HepG2 (cell line): ENCODE results near the gene TTLL4. TPM values are rescaled to one million over a fixed set of nuclear protein-coding genes. Genes with fewer than 3 reads are reported as not detected.
A peak's percentile ranks its signal among the peaks of the same experiment; 100 is the strongest.

Source experiments
- ASH2L ChIP-seq: fragments of 300-600, 200-600 bp; sonication (generic); IDR thresholded peaks from 2 replicates; pipeline ENCODE4 v1.7.0; 2017; ENCODE audit warnings: low read depth, mild to moderate bottlenecking, moderate library complexity, mixed read lengths, low read length; ENCODE audit not compliant: insufficient read length
- ATF4 ChIP-seq, 2 experiments: fragments of 450-650 bp in 1 of 2; sonication (generic) in 1 of 2; formaldehyde crosslinking; IDR thresholded peaks; 2 replicates each; pipeline versions ENCODE4 v1.5.0 to v1.8.0; 2020 to 2022; ENCODE audit warnings: mild to moderate bottlenecking in 1 of 2, missing genetic modification reagents in 1 of 2
- CBX2 ChIP-seq, 2 experiments: fragments of 200-600 bp in 1 of 2; sonication (generic); formaldehyde crosslinking in 1 of 2; IDR thresholded peaks; 2 replicates each; pipeline versions ENCODE4 v1.7.0 to v1.8.1; 2018 to 2022; ENCODE audit warnings: low read depth in 2 of 2, low read length in 1 of 2, mild to moderate bottlenecking in 1 of 2, missing genetic modification reagents in 1 of 2
- ELF1 ChIP-seq: sonication (generic); formaldehyde crosslinking; IDR thresholded peaks from 2 replicates; pipeline ENCODE4 v1.4.0; 2020; ENCODE audit warnings: missing genetic modification reagents
- GATAD2A ChIP-seq: IDR thresholded peaks from 2 replicates; pipeline ENCODE4 v1.6.1; 2016
- MAFK ChIP-seq, 2 experiments: IDR thresholded peaks in 1 of 2; conservative IDR thresholded peaks in 1 of 2; 2 replicates each; pipeline ENCODE4 v1.6.1; 2011; ENCODE audit warnings: improper control_type of control experiment in 2 of 2, low read length in 2 of 2
- MIER3 ChIP-seq: IDR thresholded peaks from 2 replicates; pipeline ENCODE4 v1.6.1; 2016; ENCODE audit warnings: missing compliant biosample characterization, borderline replicate concordance
- NFYB ChIP-seq: sonication (generic); formaldehyde crosslinking; IDR thresholded peaks from 2 replicates; pipeline ENCODE4 v1.4.0; 2020; ENCODE audit warnings: missing genetic modification reagents
- SALL2 ChIP-seq: sonication (generic); formaldehyde crosslinking; IDR thresholded peaks from 2 replicates; pipeline ENCODE4 v1.8.1; 2023; ENCODE audit warnings: mild to moderate bottlenecking, missing genetic modification reagents, inconsistent platforms
- STAG1 ChIP-seq: sonication (generic); formaldehyde crosslinking; IDR thresholded peaks from 2 replicates; pipeline ENCODE4 v1.4.0; 2020; ENCODE audit warnings: missing genetic modification reagents
- ZEB1 ChIP-seq: IDR thresholded peaks from 2 replicates; pipeline ENCODE4 v1.6.1; 2012; ENCODE audit warnings: mild to moderate bottlenecking, low read depth, inconsistent platforms; ENCODE audit not compliant: insufficient replicate concordance
- ZNF414 ChIP-seq: sonication (generic); formaldehyde crosslinking; IDR thresholded peaks from 2 replicates; pipeline ENCODE4 v1.5.0; 2020; ENCODE audit warnings: missing genetic modification reagents
- ZNF430 ChIP-seq: sonication (generic); formaldehyde crosslinking; IDR thresholded peaks from 2 replicates; pipeline ENCODE4 v1.9.0; 2021; ENCODE audit warnings: mild to moderate bottlenecking, missing genetic modification reagents
- ZNF441 ChIP-seq: sonication (generic); formaldehyde crosslinking; IDR thresholded peaks from 2 replicates; pipeline ENCODE4 v1.7.0; 2021; ENCODE audit warnings: missing genetic modification reagents, borderline replicate concordance
- ZNF670 ChIP-seq: sonication (generic); formaldehyde crosslinking; IDR thresholded peaks from 2 replicates; pipeline ENCODE4 v1.8.0; 2022; ENCODE audit warnings: mild to moderate bottlenecking, missing genetic modification reagents, borderline replicate concordance
- ZNF710 ChIP-seq: sonication (generic); formaldehyde crosslinking; IDR thresholded peaks from 2 replicates; pipeline ENCODE4 v1.5.0; 2020; ENCODE audit warnings: mild to moderate bottlenecking, missing genetic modification reagents, borderline replicate concordance
- ZNF746 ChIP-seq: sonication (generic); formaldehyde crosslinking; IDR thresholded peaks from 2 replicates; pipeline ENCODE4 v1.8.0; 2022; ENCODE audit warnings: mild to moderate bottlenecking, missing genetic modification reagents
- ZSCAN5A ChIP-seq: sonication (generic); formaldehyde crosslinking; IDR thresholded peaks from 2 replicates; pipeline ENCODE4 v1.8.0; 2022; ENCODE audit warnings: mild to moderate bottlenecking, missing genetic modification reagents, borderline replicate concordance
- polyA plus RNA-seq, 8 experiments: library from polyadenylated mRNA; depleted of rRNA in 3 of 8; stranded (reverse) in 7 of 8; unstranded in 1 of 8; fragments of >200 nt; fragmentation: Illumina TruSeq in 4 of 8; extraction: Trizol in 4 of 8; gene quantifications; 2 replicates each; pipeline versions ENCODE4 v1.2.1 to v1.2.3, GENCODE V29; 2011 to 2016; ENCODE audit warnings: low read depth in 4 of 8, missing spikeins in 1 of 8, mixed read lengths in 1 of 8; ENCODE audit not compliant: insufficient read depth in 1 of 8
- total RNA-seq, 5 experiments: library from RNA; depleted of rRNA; stranded (reverse); fragments of >200 nt; fragmentation: Illumina TruSeq; extraction: Trizol; gene quantifications; 2 replicates each; pipeline ENCODE4 v1.2.3, GENCODE V29; 2016; ENCODE audit warnings: low read depth in 1 of 5
- TF ChIP-seq, protein P1 (sequence below): IDR thresholded peaks from 2 replicates; pipeline ENCODE4 v1.6.1; 2016; ENCODE audit warnings: low read depth, control low read depth
- TF ChIP-seq, protein P2 (sequence below): sonication (generic); formaldehyde crosslinking; IDR thresholded peaks from 2 replicates; pipeline ENCODE4 v1.4.0; 2020; ENCODE audit warnings: missing genetic modification reagents, borderline replicate concordance

The TTLL4 gene
- total and polyA plus RNA-seq, 2 of the 13 experiments (the other 11 are each of a cell fraction or from before 2014, with no cell fraction given), result 77.5 to 84.6 TPM

- TF ChIP-seq STAG1 (CRISPR knock-in tag) (peak; percentile 73), GATAD2A (CRISPR knock-in tag) (peak; percentile 98), MIER3 (CRISPR knock-in tag) (peak; percentile 76; the same call in 1 of the 2 replicates), NFYB (peak; percentile 22; the same call in 1 of the 2 replicates), ASH2L (peak; percentile 86), ZEB1 (peak; percentile 80), ZSCAN5A (CRISPR knock-in tag) (no peak), ZNF430 (CRISPR knock-in tag) (0 out of 2 replicates have a peak, but pooled peaks have one; percentile 35), CBX2 (IDR thresholded peaks at IDR 0.05; ENCODE audit: low read depth, low read length) (no peak), CBX2 (CRISPR knock-in tag; IDR thresholded peaks at IDR 0.05; ENCODE audit: low read depth) (no peak), MAFK (conservative IDR thresholded peaks at IDR 0.05 in 1 of 2, IDR thresholded peaks at IDR 0.05 in 1 of 2; ENCODE audit: low read length in 2 of 2) (no peak), ZNF670 (CRISPR knock-in tag) (0 out of 2 replicates have a peak, but pooled peaks have one; percentile 36), ZNF414 (CRISPR knock-in tag) (0 out of 2 replicates have a peak, but pooled peaks have one; percentile 49), ZNF746 (CRISPR knock-in tag) (0 out of 2 replicates have a peak, but pooled peaks have one; percentile 30), SALL2 (CRISPR knock-in tag) (0 out of 2 replicates have a peak, but pooled peaks have one; percentile 26), ZNF710 (CRISPR knock-in tag) (peak; percentile 53; the same call in 1 of the 2 replicates), ATF4 (CRISPR knock-in tag; IDR thresholded peaks at IDR 0.05) (peak in 1 of 2 experiments; percentile 64; a peak in 2 of 4 replicates), ZNF441 (CRISPR knock-in tag) (peak; percentile 54; the same call in 1 of the 2 replicates), ELF1 (CRISPR knock-in tag) (peak; percentile 46)
- TF ChIP-seq, protein P1, sequence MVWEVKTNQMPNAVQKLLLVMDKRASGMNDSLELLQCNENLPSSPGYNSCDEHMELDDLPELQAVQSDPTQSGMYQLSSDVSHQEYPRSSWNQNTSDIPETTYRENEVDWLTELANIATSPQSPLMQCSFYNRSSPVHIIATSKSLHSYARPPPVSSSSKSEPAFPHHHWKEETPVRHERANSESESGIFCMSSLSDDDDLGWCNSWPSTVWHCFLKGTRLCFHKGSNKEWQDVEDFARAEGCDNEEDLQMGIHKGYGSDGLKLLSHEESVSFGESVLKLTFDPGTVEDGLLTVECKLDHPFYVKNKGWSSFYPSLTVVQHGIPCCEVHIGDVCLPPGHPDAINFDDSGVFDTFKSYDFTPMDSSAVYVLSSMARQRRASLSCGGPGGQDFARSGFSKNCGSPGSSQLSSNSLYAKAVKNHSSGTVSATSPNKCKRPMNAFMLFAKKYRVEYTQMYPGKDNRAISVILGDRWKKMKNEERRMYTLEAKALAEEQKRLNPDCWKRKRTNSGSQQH, result 0 out of 2 replicates have a peak, but pooled peaks have one; percentile 75
- TF ChIP-seq, protein P2, sequence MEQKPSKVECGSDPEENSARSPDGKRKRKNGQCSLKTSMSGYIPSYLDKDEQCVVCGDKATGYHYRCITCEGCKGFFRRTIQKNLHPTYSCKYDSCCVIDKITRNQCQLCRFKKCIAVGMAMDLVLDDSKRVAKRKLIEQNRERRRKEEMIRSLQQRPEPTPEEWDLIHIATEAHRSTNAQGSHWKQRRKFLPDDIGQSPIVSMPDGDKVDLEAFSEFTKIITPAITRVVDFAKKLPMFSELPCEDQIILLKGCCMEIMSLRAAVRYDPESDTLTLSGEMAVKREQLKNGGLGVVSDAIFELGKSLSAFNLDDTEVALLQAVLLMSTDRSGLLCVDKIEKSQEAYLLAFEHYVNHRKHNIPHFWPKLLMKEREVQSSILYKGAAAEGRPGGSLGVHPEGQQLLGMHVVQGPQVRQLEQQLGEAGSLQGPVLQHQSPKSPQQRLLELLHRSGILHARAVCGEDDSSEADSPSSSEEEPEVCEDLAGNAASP (CRISPR knock-in tag), result peak; percentile 90; the same call in 1 of the 2 replicates
Measured at GRCh38 chr2:218748741-218749441, 38.3 kb downstream of the TTLL4 start (continued).
